Uterus (tissue), 4 donors: ENCODE data around the gene MYADML2. TPM values are rescaled to one million over a fixed set of nuclear protein-coding genes. Genes with fewer than 3 reads are reported as not detected.
"Not testable (repeated sequence)": the region's sequence is repeated elsewhere in the genome, so short reads cannot be mapped to it uniquely, and the experiment has no call there.

Source experiments
- DNase-seq, 2 donors: peaks; one replicate each; pipeline ENCODE4 v3.0.0-alpha.2; 2019 to 2020
- H3K27ac ChIP-seq, 2 donors: fragments of 200-600 bp; sonication (generic); 1 replicate in 1 of 2; 2 replicates in 1 of 2; pipeline ENCODE4 v1.5.1; 2016 to 2018
- H3K27me3 ChIP-seq, 2 donors: fragments of 200-600 bp; sonication (generic); one replicate each; pipeline ENCODE4 v1.5.1; 2018 to 2019; ENCODE audit warnings: control low read depth in 1 of 2
- H3K36me3 ChIP-seq, 2 donors: fragments of 200-600 bp; sonication (generic); one replicate each; pipeline ENCODE4 v1.5.1; 2019; ENCODE audit warnings: control low read depth in 1 of 2
- H3K4me1 ChIP-seq, 2 donors: fragments of 200-600 bp; sonication (generic); one replicate each; pipeline ENCODE4 v1.5.1; 2018 to 2019; ENCODE audit warnings: control low read depth in 1 of 2
- H3K4me3 ChIP-seq, 2 donors: fragments of 200-600 bp; sonication (generic); 1 replicate in 1 of 2; 2 replicates in 1 of 2; pipeline ENCODE4 v1.5.1; 2018 to 2019; ENCODE audit warnings: mild to moderate bottlenecking in 1 of 2
- H3K9me3 ChIP-seq, 2 donors: fragments of 200-600 bp; sonication (generic); one replicate each; pipeline ENCODE4 v1.5.1; 2019; ENCODE audit warnings: control low read depth in 1 of 2
- CTCF ChIP-seq, 4 experiments: fragments of 200-600 bp in 2 of 4; fragments of 450-650 bp in 2 of 4; sonication (generic) in 2 of 4; IDR thresholded peaks; one replicate each; pipeline ENCODE4 v1.5.1; 2016 to 2019; ENCODE audit warnings: antibody characterized with exemption in 4 of 4, mild to moderate bottlenecking in 2 of 4, moderate library complexity in 1 of 4
- POLR2A ChIP-seq, 2 donors: fragments of 450-650 bp; IDR thresholded peaks; one replicate each; pipeline ENCODE4 v1.6.1; 2016; ENCODE audit warnings: antibody characterized with exemption in 2 of 2, mild to moderate bottlenecking in 1 of 2, moderate library complexity in 1 of 2
- intact Hi-C: fragments of 100-400 bp; cut with DNase I; formaldehyde crosslinking; loops from one replicate; pipeline ENCODE4 v1.15.1; 2023; ENCODE audit warnings: low total_unique reads
- total RNA-seq, 4 donors: library from RNA; depleted of rRNA in 3 of 4; stranded (reverse); fragments of >200 nt in 3 of 4; gene quantifications; one replicate each; pipeline versions ENCODE4 v1.1.0 to v1.2.4, GENCODE V29; 2014 to 2023
- donor health status: DM: yes; HTN: yes; CAD: no.

MYADML2 gene
- total RNA-seq, 4 donors from 2014 or later = not detected

- Histone ChIP-seq H3K4me3 (no peak overlapping the region), H3K27ac (no peak overlapping the region), H3K27me3 (peaks cover 17 to 24% of the 10 kb centered on the region in 2 donors), H3K36me3 (no peaks in the 10 kb centered on the region), H3K4me1 (peaks cover 0 to 13% of the 10 kb centered on the region in 2 donors), H3K9me3 (no peaks in the 10 kb centered on the region)
- intact Hi-C loops = no loop called here
- no peak for DNase-seq
- TF ChIP-seq POLR2A (IDR thresholded peaks at IDR 0.05) (no peak), CTCF (IDR thresholded peaks at IDR 0.05) (no peak)
Measured at GRCh38 chr17:81955756-81956544, 8.9 kb upstream of the MYADML2 start.

GRCh38 chr17:81955058-81955681 is 8.1 kb upstream of the MYADML2 start:
- intact Hi-C loops = no loop called here
- Histone ChIP-seq H3K27ac (no peak overlapping the region), H3K4me1 (peaks cover 0 to 5% of the 10 kb centered on the region in 2 donors), H3K27me3 (peaks cover 12 to 20% of the 10 kb centered on the region in 2 donors), H3K4me3 (no peak overlapping the region), H3K36me3 (no peaks in the 10 kb centered on the region), H3K9me3 (no peaks in the 10 kb centered on the region)
- TF ChIP-seq POLR2A (IDR thresholded peaks at IDR 0.05) (no peak), CTCF (IDR thresholded peaks at IDR 0.05) (no peak)
- DNase-seq = no peak

- H3K36me3 ChIP-seq = no peaks in the 10 kb centered on the region
- TF ChIP-seq POLR2A (IDR thresholded peaks at IDR 0.05) = no peak
- TF ChIP-seq CTCF (IDR thresholded peaks at IDR 0.05) = no peak
- H3K4me1 ChIP-seq = no peaks in the 10 kb centered on the region
- H3K27ac ChIP-seq = no peak overlapping the region
- intact Hi-C loops = no loop called here
- DNase-seq = no peak
- peaks cover 5 to 16% of the 10 kb centered on the region in 2 donors for H3K27me3 ChIP-seq
- no peaks in the 10 kb centered on the region for H3K9me3 ChIP-seq
- H3K4me3 ChIP-seq = no peak overlapping the region
Measured at GRCh38 chr17:81954131-81955057, 7.4 kb upstream of the MYADML2 start.

- H3K27me3 ChIP-seq, H3K27ac ChIP-seq, H3K9me3 ChIP-seq, H3K4me3 ChIP-seq, H3K36me3 ChIP-seq, intact Hi-C loops, H3K4me1 ChIP-seq, DNase-seq: not testable (repeated sequence)
Measured at GRCh38 chr17:81953443-81953842, 6.4 kb upstream of the MYADML2 start.

GRCh38 chr17:81952792-81953228 is 5.8 kb upstream of the MYADML2 start:
- Histone ChIP-seq H3K27me3 (peaks cover 0 to 2% of the 10 kb centered on the region in 2 donors), H3K4me1 (no peaks in the 10 kb centered on the region), H3K36me3 (no peaks in the 10 kb centered on the region), H3K27ac (no peak overlapping the region), H3K9me3 (no peaks in the 10 kb centered on the region), H3K4me3 (no peak overlapping the region)
- DNase-seq = no peak
- TF ChIP-seq POLR2A (IDR thresholded peaks at IDR 0.05) = no peak
- TF ChIP-seq CTCF (IDR thresholded peaks at IDR 0.05) = no peak
- intact Hi-C loops = no loop called here
